Lung (tissue), 12 donors: ENCODE results near the gene AARS2. TPM values are rescaled to one million over a fixed set of nuclear protein-coding genes. Genes with fewer than 3 reads are reported as not detected.

ENCODE experiments used
- ATAC-seq: fragments of 200-7000 bp; cut with Tn5 transposase; one replicate; pipeline ENCODE4 v1.9.1; 2020; ENCODE audit warnings: moderate number of reproducible peaks; ENCODE audit not compliant: insufficient read depth, low FRiP score
- DNase-seq, 3 donors: peaks; one replicate each; pipeline ENCODE4 v3.0.0-alpha.2; 2013 to 2017
- H3K27ac ChIP-seq, 2 donors: one replicate each; pipeline ENCODE4 v1.5.1; 2013; ENCODE audit warnings: mild to moderate bottlenecking in 2 of 2, moderate library complexity in 2 of 2, control low read depth in 1 of 2, inconsistent platforms in 1 of 2, low read depth in 1 of 2, low read length in 1 of 2
- H3K27me3 ChIP-seq, 3 donors: one replicate each; pipeline ENCODE4 v1.5.1; 2013; ENCODE audit warnings: low read length in 2 of 3; ENCODE audit not compliant: control insufficient read depth in 3 of 3, insufficient read depth in 3 of 3
- H3K36me3 ChIP-seq, 4 donors: one replicate each; pipeline ENCODE4 v1.5.1; 2013; ENCODE audit warnings: low read length in 4 of 4, mild to moderate bottlenecking in 1 of 4, moderate library complexity in 1 of 4; ENCODE audit not compliant: control insufficient read depth in 4 of 4, insufficient read depth in 4 of 4
- H3K4me1 ChIP-seq, 5 donors: one replicate each; pipeline ENCODE4 v1.5.1; 2013; ENCODE audit warnings: low read length in 5 of 5, mild to moderate bottlenecking in 2 of 5, moderate library complexity in 1 of 5; ENCODE audit not compliant: control insufficient read depth in 5 of 5, insufficient read depth in 5 of 5
- H3K4me3 ChIP-seq: one replicate; pipeline ENCODE4 v1.5.1; 2013; ENCODE audit warnings: mild to moderate bottlenecking, control low read depth, moderate library complexity
- H3K9ac ChIP-seq, 2 donors: one replicate each; pipeline ENCODE4 v1.5.1; 2013; ENCODE audit warnings: low read length in 2 of 2, control low read depth in 1 of 2; ENCODE audit not compliant: insufficient read depth in 1 of 2
- H3K9me3 ChIP-seq, 4 donors: one replicate each; pipeline ENCODE4 v1.5.1; 2013; ENCODE audit warnings: low read length in 3 of 4, mild to moderate bottlenecking in 1 of 4, moderate library complexity in 1 of 4; ENCODE audit not compliant: control insufficient read depth in 4 of 4, insufficient read depth in 3 of 4
- CTCF ChIP-seq: IDR thresholded peaks from 2 replicates; pipeline ENCODE4 v1.5.1; 2012; ENCODE audit warnings: mild to moderate bottlenecking; ENCODE audit errors: control extremely low read depth, extremely low read depth
- WGBS, 2 donors: extraction: QIAGEN DNeasy Blood & Tissue Kit; methylation state at CpG; one replicate each; pipeline ENCODE4 v1.1.7; 2013; 5-methylcytosine and 5-hydroxymethylcytosine counted together
- polyA plus RNA-seq, 2 donors: library from polyadenylated mRNA; stranded (reverse); fragments of 200-250 nt; gene quantifications; one replicate each; pipeline ENCODE4 v1.2.1, GENCODE V29; 2013
- total RNA-seq, 2 donors: library from RNA; depleted of rRNA in 1 of 2; stranded (reverse); fragments of >200 nt in 1 of 2; gene quantifications; one replicate each; pipeline ENCODE4 v1.2.1, GENCODE V29; 2014 to 2021
- donor health status: control.
- donor health status: control.
- donor health status: Bipolar disorder and iron deficiency.
- donor health status: healthy.
- donor health status: DM: yes; HTN: yes; CAD: no.

AARS2 gene
- total and polyA plus RNA-seq, 4 donors, result 4.8 to 13.7 (median 9.4) TPM

GRCh38 chr6:44278774-44279697 is 34.1 kb downstream of the AARS2 start:
- no peaks in the 10 kb centered on the region for H3K36me3 ChIP-seq
- 59 to 76% methylated on average over 9 of the region's 9 CpGs for WGBS, 2 donors
- peaks cover 0 to 13% (median 0%) of the 10 kb centered on the region in 5 donors for H3K4me1 ChIP-seq
- peaks cover 3 to 38% (median 7%) of the 10 kb centered on the region in 3 donors for H3K27me3 ChIP-seq
- H3K4me3 ChIP-seq, result no peak overlapping the region
- no peak for TF ChIP-seq CTCF
- H3K27ac ChIP-seq, result no peak overlapping the region
- no peak for DNase-seq
- ATAC-seq, result no peak
- H3K9me3 ChIP-seq, result peaks cover 0 to 4% (median 0%) of the 10 kb centered on the region in 4 donors
- H3K9ac ChIP-seq, result no peak overlapping the region

- WGBS, 2 donors, result 70 to 82% methylated on average over 3 of the region's 3 CpGs
- Histone ChIP-seq H3K4me1 (peaks cover 0 to 13% (median 0%) of the 10 kb centered on the region in 5 donors), H3K4me3 (no peak overlapping the region), H3K36me3 (no peaks in the 10 kb centered on the region), H3K27ac (no peak overlapping the region), H3K9me3 (peaks cover 0 to 5% (median 0%) of the 10 kb centered on the region in 4 donors), H3K9ac (no peak overlapping the region), H3K27me3 (peaks cover 3 to 38% (median 7%) of the 10 kb centered on the region in 3 donors)
- no peak for TF ChIP-seq CTCF
- no peak for ATAC-seq
- DNase-seq, result no peak
These were observed 34.8 kb downstream of the AARS2 start for GRCh38 chr6:44278315-44278714.

- no peak overlapping the region for H3K27ac ChIP-seq
- H3K9ac ChIP-seq, result no peak overlapping the region
- no peak for ATAC-seq
- H3K36me3 ChIP-seq, result no peaks in the 10 kb centered on the region
- peaks cover 0 to 8% (median 0%) of the 10 kb centered on the region in 4 donors for H3K9me3 ChIP-seq
- H3K27me3 ChIP-seq, result peaks cover 3 to 42% (median 10%) of the 10 kb centered on the region in 3 donors
- WGBS, 2 donors, result 80 to 87% methylated on average over 7 of the region's 7 CpGs
- DNase-seq, result no peak
- H3K4me3 ChIP-seq, result no peak overlapping the region
- H3K4me1 ChIP-seq, result peaks cover 0 to 13% (median 0%) of the 10 kb centered on the region in 5 donors
- TF ChIP-seq CTCF, result no peak
These were observed 35.4 kb downstream of the AARS2 start for GRCh38 chr6:44277763-44278162.
